ENCODE results near the gene SETBP1. TPM values are rescaled to one million over a fixed set of nuclear protein-coding genes. Genes with fewer than 3 reads are reported as not detected.

Gene SETBP1
- total RNA-seq, 1 donor from 2014 or later: 131 TPM

GRCh38 chr18:45116116-45116515 lies 435.4 kb downstream of the SETBP1 start:
- no peak overlapping the region for H3K4me3 Mint-ChIP-seq (ENCODE audit: unreplicated experiment)
- no peaks in the 10 kb centered on the region for H3K27me3 Mint-ChIP-seq (ENCODE audit: unreplicated experiment)
- no peaks in the 10 kb centered on the region for H3K4me1 Mint-ChIP-seq (ENCODE audit: unreplicated experiment)
- H3K36me3 Mint-ChIP-seq (ENCODE audit: low read depth, unreplicated experiment): no peaks in the 10 kb centered on the region
- TF ChIP-seq, protein P1, sequence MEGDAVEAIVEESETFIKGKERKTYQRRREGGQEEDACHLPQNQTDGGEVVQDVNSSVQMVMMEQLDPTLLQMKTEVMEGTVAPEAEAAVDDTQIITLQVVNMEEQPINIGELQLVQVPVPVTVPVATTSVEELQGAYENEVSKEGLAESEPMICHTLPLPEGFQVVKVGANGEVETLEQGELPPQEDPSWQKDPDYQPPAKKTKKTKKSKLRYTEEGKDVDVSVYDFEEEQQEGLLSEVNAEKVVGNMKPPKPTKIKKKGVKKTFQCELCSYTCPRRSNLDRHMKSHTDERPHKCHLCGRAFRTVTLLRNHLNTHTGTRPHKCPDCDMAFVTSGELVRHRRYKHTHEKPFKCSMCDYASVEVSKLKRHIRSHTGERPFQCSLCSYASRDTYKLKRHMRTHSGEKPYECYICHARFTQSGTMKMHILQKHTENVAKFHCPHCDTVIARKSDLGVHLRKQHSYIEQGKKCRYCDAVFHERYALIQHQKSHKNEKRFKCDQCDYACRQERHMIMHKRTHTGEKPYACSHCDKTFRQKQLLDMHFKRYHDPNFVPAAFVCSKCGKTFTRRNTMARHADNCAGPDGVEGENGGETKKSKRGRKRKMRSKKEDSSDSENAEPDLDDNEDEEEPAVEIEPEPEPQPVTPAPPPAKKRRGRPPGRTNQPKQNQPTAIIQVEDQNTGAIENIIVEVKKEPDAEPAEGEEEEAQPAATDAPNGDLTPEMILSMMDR (IDR thresholded peaks at IDR 0.05; ENCODE audit: unreplicated experiment): no peak
- H3K9me3 Mint-ChIP-seq (ENCODE audit: unreplicated experiment): no peaks in the 10 kb centered on the region
- no peak for DNase-seq (ENCODE audit: low spot score)
- H3K27ac Mint-ChIP-seq (ENCODE audit: unreplicated experiment): no peak overlapping the region

Small RNAs within 50 kb of the gene (microRNA-seq; reads per million reads assigned to microRNA genes)
- not detected for gene MIR4319 (ENCODE audit: unreplicated experiment)

All from endothelial cell (in vitro differentiated cells).